Endothelial cell of umbilical vein (primary cell): ENCODE measurements around the gene CTSV. TPM values are rescaled to one million over a fixed set of nuclear protein-coding genes. Genes with fewer than 3 reads are reported as not detected.

Experiments used
- BruUV-seq: library from RNA; stranded (reverse); fragments of 400-500 nt; replicated peaks from 2 replicates; lab custom pipeline; 2021; lab: Mats Ljungman, UMichigan
- CTCF ChIA-PET: fragments of 300-600, 350-600 bp; sonication (Branson Sonifier 250); formaldehyde crosslinking; loops from one replicate; lab custom pipeline; 2021; ENCODE audit warnings: antibody characterized with exemption, inconsistent platforms; lab: Charles Lee
- POLR2A ChIA-PET: fragments of 300-600, 350-600 bp; sonication (Branson Sonifier 250); formaldehyde crosslinking; loops from one replicate; lab custom pipeline; 2021; ENCODE audit warnings: antibody characterized with exemption, inconsistent platforms; lab: Charles Lee
- DNase-seq: peaks from one replicate; pipeline ENCODE4 v3.0.0-alpha.2; 2011; ENCODE audit warnings: low read depth, low spot score
- FAIRE-seq: peaks from 2 replicates; lab custom pipeline; 2011; peaks lifted over from hg19 to GRCh38; lab: Jason Lieb, UNC
- H2AFZ ChIP-seq: 2 replicates; pipeline ENCODE4 v1.6.0; 2012; ENCODE audit warnings: low read depth, low read length, control low read depth, inconsistent platforms
- H3K27ac ChIP-seq: 2 replicates; pipeline ENCODE4 v1.5.1; 2011; ENCODE audit warnings: low read depth, mild to moderate bottlenecking, control low read depth, low read length, moderate library complexity; ENCODE audit not compliant: insufficient read depth
- H3K27me3 ChIP-seq, 2 experiments: 2 replicates each; pipeline versions ENCODE4 v1.6.0 to v1.6.1; 2011; ENCODE audit warnings: low read length in 2 of 2, mixed read lengths in 1 of 2; ENCODE audit not compliant: control insufficient read depth in 2 of 2, insufficient read depth in 2 of 2
- H3K36me3 ChIP-seq, 2 experiments: 2 replicates in 1 of 2; 3 replicates in 1 of 2; pipeline ENCODE4 v1.5.1; 2011; ENCODE audit warnings: low read length in 2 of 2, mild to moderate bottlenecking in 1 of 2, moderate library complexity in 1 of 2; ENCODE audit not compliant: control insufficient read depth in 2 of 2, insufficient read depth in 2 of 2; ENCODE audit errors: extremely low read depth in 1 of 2
- H3K4me1 ChIP-seq: 3 replicates; pipeline ENCODE4 v1.5.1; 2011; ENCODE audit warnings: mild to moderate bottlenecking, low read length; ENCODE audit not compliant: control insufficient read depth, insufficient read depth; ENCODE audit errors: extremely low read depth
- H3K4me2 ChIP-seq: 2 replicates; pipeline ENCODE4 v1.6.1; 2011; ENCODE audit warnings: low read length, control low read depth, mixed read lengths; ENCODE audit not compliant: insufficient read depth
- H3K4me3 ChIP-seq, 3 experiments: fragments of 200-600 bp in 1 of 3; sonication (generic), shearing (Covaris generic) in 1 of 3; replicated peaks in 1 of 3; 2 replicates each; pipeline ENCODE4 v1.5.1; 2011 to 2016; ENCODE audit warnings: control low read depth in 3 of 3, low read length in 3 of 3, mild to moderate bottlenecking in 2 of 3, inconsistent platforms in 1 of 3, low read depth in 1 of 3, moderate library complexity in 1 of 3; ENCODE audit not compliant: insufficient read depth in 1 of 3
- H3K79me2 ChIP-seq: 2 replicates; pipeline ENCODE4 v1.6.0; 2012; ENCODE audit warnings: low read length, inconsistent platforms; ENCODE audit not compliant: control insufficient read depth, insufficient read depth
- H3K9ac ChIP-seq: replicated peaks from 2 replicates; pipeline ENCODE3; 2011; ENCODE audit warnings: low read length, control low read depth; ENCODE audit not compliant: insufficient read depth; ENCODE audit errors: extremely low read depth
- H3K9me1 ChIP-seq: replicated peaks from 3 replicates; pipeline ENCODE4 v1.6.0; 2011; ENCODE audit warnings: mild to moderate bottlenecking, low read length; ENCODE audit not compliant: control insufficient read depth, insufficient read depth; ENCODE audit errors: extremely low read depth
- H3K9me3 ChIP-seq: replicated peaks from 2 replicates; pipeline ENCODE4 v1.5.1; 2012; ENCODE audit warnings: low read length, inconsistent platforms; ENCODE audit not compliant: control insufficient read depth, insufficient read depth
- H4K20me1 ChIP-seq: replicated peaks from 2 replicates; pipeline ENCODE3; 2011; ENCODE audit warnings: mild to moderate bottlenecking, low read length; ENCODE audit not compliant: control insufficient read depth, insufficient read depth; ENCODE audit errors: extremely low read depth
- CTCF ChIP-seq, 2 donors: IDR thresholded peaks; 1 replicate in 1 of 2; 2 replicates in 1 of 2; pipeline ENCODE4 v1.5.1; 2011; ENCODE audit warnings: low read length in 2 of 2, mild to moderate bottlenecking in 2 of 2, moderate library complexity in 2 of 2, control low read depth in 1 of 2, inconsistent platforms in 1 of 2, low read depth in 1 of 2; ENCODE audit not compliant: insufficient read depth in 1 of 2; ENCODE audit errors: extremely low read depth in 1 of 2
- EZH2 ChIP-seq: IDR thresholded peaks from 2 replicates; pipeline ENCODE4 v1.6.1; 2012; ENCODE audit warnings: borderline replicate concordance, low read depth, mild to moderate bottlenecking, moderate library complexity, low read length, inconsistent platforms; ENCODE audit not compliant: severe bottlenecking
- FOS ChIP-seq: IDR thresholded peaks from 2 replicates; pipeline ENCODE4 v1.6.1; 2011; ENCODE audit warnings: mild to moderate bottlenecking, low read length, moderate library complexity, borderline replicate concordance; ENCODE audit not compliant: insufficient read depth
- GATA2 ChIP-seq: IDR thresholded peaks from 2 replicates; pipeline ENCODE4 v1.7.0; 2011; ENCODE audit warnings: low read depth, mild to moderate bottlenecking, moderate library complexity, mixed read lengths, low read length; ENCODE audit not compliant: insufficient read length, insufficient read depth
- JUN ChIP-seq: IDR thresholded peaks from 2 replicates; pipeline ENCODE4 v1.6.1; 2011; ENCODE audit warnings: borderline replicate concordance, low read depth; ENCODE audit not compliant: insufficient read length, insufficient read depth
- MAX ChIP-seq: IDR thresholded peaks from 2 replicates; pipeline ENCODE4 v1.6.1; 2011; ENCODE audit not compliant: insufficient read depth, insufficient read length
- MYC ChIP-seq: IDR thresholded peaks from one replicate; pipeline ENCODE4 v1.6.1; 2011; ENCODE audit warnings: mild to moderate bottlenecking, low read depth, low read length
- POLR2A ChIP-seq: IDR thresholded peaks from 2 replicates; pipeline ENCODE4 v1.6.1; 2012; ENCODE audit warnings: low read depth, mild to moderate bottlenecking, control low read depth, low read length
- POLR2AphosphoS5 ChIP-seq: IDR thresholded peaks from 2 replicates; pipeline ENCODE4 v1.6.1; 2012; ENCODE audit warnings: low read depth, mild to moderate bottlenecking, control low read depth, low read length, moderate library complexity; ENCODE audit not compliant: insufficient read depth
- dilution Hi-C: fragments of 300-500 bp; cut with MboI; formaldehyde crosslinking; loops from one replicate; pipeline ENCODE4 v1.15.0; 2019; ENCODE audit warnings: low sequenced_read_pairs; ENCODE audit not compliant: extremely low pct_ligation_motif_present
- intact Hi-C: fragments of 100-400 bp; cut with micrococcal nuclease; formaldehyde crosslinking; loops from one replicate; pipeline ENCODE4 v1.10.0; 2022
- polyA plus RNA-seq, 4 experiments: library from polyadenylated mRNA; depleted of rRNA in 3 of 4; stranded (reverse) in 3 of 4; unstranded in 1 of 4; fragments of >200 nt; gene quantifications; 2 replicates each; pipeline versions ENCODE4 v1.2.1 to v1.2.3, GENCODE V29; 2011 to 2012; ENCODE audit warnings: missing spikeins in 1 of 4
- total RNA-seq: library from RNA; stranded (reverse); gene quantifications from 2 replicates; pipeline ENCODE4 v1.2.3, GENCODE V29; 2021

Gene CTSV
- total and polyA plus RNA-seq, 2 donors (not counting 3 experiments of a cell fraction or from before 2014, with no cell fraction given): 0.80 to 1.3 TPM

- no TSS peak for BruUV-seq
- H3K9me1 ChIP-seq: no peaks in the 10 kb centered on the region
- H3K9me3 ChIP-seq: no peaks in the 10 kb centered on the region
- no peak overlapping the region for H3K4me3 ChIP-seq
- H3K4me1 ChIP-seq: peaks cover 10% of the 10 kb centered on the region
- no peak overlapping the region for H3K27ac ChIP-seq
- no peak overlapping the region for H3K4me2 ChIP-seq
- dilution Hi-C loops (no loop called here), intact Hi-C loops (no loop called here)
- ChIA-PET CTCF (interaction anchor here (0.7 to 1.0 kb wide), 2 partner anchors 10 to 185 kb away, joined by 3 to 5 read pairs; no protein-coding TSS in a partner anchor), POLR2A (no interaction called here)
- no peak overlapping the region for H2AFZ ChIP-seq
- H4K20me1 ChIP-seq: no peaks in the 10 kb centered on the region
- DNase-seq (no peak), FAIRE-seq (no peak)
- peaks cover 20 to 30% of the 10 kb centered on the region in 2 experiments for H3K27me3 ChIP-seq
- no peak for TF ChIP-seq CTCF (IDR thresholded peaks at IDR 0.05; ENCODE audit: extremely low read depth in 1 of 2, insufficient read depth in 1 of 2, low read depth in 1 of 2, low read length in 2 of 2)
- no peak for TF ChIP-seq JUN
- TF ChIP-seq POLR2AphosphoS5: no peak
- no peak for TF ChIP-seq MAX
- no peak for TF ChIP-seq EZH2
- TF ChIP-seq FOS: no peak
- TF ChIP-seq MYC: no peak
- no peak for TF ChIP-seq POLR2A
- no peak for TF ChIP-seq GATA2
- H3K79me2 ChIP-seq: no peaks in the 10 kb centered on the region
- H3K36me3 ChIP-seq: no peaks in the 10 kb centered on the region
- H3K9ac ChIP-seq: no peak overlapping the region
Measured at GRCh38 chr9:97041898-97042297, 3.0 kb upstream of the CTSV start.
